ENCODE results near the gene OR10AD1.

The OR10AD1 gene

DNA sequence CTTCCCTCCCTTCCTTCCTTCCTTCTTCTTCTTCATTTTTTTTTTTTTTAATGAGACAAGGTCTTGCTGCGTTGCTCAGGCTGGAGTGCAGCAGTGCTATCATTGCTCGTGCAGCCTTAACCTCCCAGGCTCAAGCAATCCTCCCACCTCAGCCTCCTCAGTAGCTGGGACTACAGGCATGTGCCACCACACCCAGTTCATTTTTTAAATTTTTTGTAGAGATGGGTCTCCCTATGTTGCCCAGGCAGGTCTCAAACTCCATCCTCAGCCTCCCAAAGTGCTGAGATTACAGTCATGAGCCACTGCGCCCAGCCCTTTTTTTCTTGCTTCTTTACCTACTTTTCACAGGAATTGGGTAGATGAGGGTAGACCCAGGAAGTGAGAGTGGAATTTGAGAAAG lies 1.6 kb downstream of the OR10AD1 start:
- TF ChIP-seq MYC (IDR thresholded peaks at IDR 0.05; ENCODE audit: low read depth, low read length) (no peak), POLR2A (IDR thresholded peaks at IDR 0.05; ENCODE audit: extremely low read depth, insufficient read length) (no peak)
- TF ChIP-seq, protein P1, sequence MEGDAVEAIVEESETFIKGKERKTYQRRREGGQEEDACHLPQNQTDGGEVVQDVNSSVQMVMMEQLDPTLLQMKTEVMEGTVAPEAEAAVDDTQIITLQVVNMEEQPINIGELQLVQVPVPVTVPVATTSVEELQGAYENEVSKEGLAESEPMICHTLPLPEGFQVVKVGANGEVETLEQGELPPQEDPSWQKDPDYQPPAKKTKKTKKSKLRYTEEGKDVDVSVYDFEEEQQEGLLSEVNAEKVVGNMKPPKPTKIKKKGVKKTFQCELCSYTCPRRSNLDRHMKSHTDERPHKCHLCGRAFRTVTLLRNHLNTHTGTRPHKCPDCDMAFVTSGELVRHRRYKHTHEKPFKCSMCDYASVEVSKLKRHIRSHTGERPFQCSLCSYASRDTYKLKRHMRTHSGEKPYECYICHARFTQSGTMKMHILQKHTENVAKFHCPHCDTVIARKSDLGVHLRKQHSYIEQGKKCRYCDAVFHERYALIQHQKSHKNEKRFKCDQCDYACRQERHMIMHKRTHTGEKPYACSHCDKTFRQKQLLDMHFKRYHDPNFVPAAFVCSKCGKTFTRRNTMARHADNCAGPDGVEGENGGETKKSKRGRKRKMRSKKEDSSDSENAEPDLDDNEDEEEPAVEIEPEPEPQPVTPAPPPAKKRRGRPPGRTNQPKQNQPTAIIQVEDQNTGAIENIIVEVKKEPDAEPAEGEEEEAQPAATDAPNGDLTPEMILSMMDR (IDR thresholded peaks at IDR 0.05; ENCODE audit: low read depth, low read length) = no peak
- TF ChIP-seq, protein P2, sequence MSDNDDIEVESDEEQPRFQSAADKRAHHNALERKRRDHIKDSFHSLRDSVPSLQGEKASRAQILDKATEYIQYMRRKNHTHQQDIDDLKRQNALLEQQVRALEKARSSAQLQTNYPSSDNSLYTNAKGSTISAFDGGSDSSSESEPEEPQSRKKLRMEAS (IDR thresholded peaks at IDR 0.05; ENCODE audit: low read depth, low read length) = no peak
- no peak for DNase-seq (ENCODE audit: low read depth)
- no peak overlapping the region for H3K4me3 ChIP-seq (ENCODE audit: low read depth, low read length)

DNA sequence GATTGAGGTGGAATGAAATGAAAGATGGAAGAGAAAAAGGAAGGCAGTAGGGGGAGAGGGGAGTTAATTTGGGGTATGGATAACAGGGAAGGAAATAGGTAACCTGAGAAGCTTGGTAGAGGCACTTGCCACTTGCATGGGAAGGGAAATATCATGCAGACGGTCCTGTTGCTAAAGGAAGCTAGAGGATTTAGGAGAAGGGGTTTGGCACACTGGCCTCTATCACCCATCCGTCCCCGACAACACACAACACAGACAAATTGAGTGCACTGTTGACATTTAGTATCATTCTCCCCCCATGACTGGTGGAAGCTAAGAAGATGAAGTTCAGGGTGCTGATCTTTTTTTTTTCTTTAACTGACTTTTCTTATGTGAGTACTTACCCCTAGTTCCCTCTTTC lies 2.0 kb downstream of the OR10AD1 start:
- TF ChIP-seq, protein P1 (IDR thresholded peaks at IDR 0.05; ENCODE audit: low read depth, low read length) = no peak
- TF ChIP-seq, protein P2 (IDR thresholded peaks at IDR 0.05; ENCODE audit: low read depth, low read length) = no peak
- TF ChIP-seq POLR2A (IDR thresholded peaks at IDR 0.05; ENCODE audit: extremely low read depth, insufficient read length) = no peak
- no peak for TF ChIP-seq MYC (IDR thresholded peaks at IDR 0.05; ENCODE audit: low read depth, low read length)
- H3K4me3 ChIP-seq (ENCODE audit: low read depth, low read length) = no peak overlapping the region
- no peak for DNase-seq (ENCODE audit: low read depth)

DNA sequence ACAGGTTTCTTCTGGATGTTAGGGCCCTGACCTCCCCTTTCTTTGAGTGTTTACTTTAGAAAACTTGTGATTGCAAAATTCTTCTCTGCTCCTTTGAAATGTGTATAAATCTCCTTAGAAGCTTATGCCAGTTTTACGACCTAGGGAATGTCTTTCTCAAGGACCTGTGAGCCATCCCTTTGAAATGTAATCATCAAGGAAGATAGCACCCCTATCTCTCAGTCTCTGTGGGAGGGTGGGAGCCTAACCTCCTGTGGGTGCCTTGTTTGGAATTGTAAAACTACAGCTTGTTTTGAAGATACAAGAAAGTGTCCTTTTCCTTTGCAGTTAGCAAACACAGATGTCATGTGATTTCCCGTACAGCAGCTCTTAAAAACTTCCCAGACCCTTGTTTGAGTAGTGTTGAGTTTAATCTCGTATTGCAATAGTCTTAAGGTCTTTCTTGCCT lies 3.3 kb downstream of the OR10AD1 start:
- TF ChIP-seq POLR2A (IDR thresholded peaks at IDR 0.05; ENCODE audit: extremely low read depth, insufficient read length) (no peak), MYC (IDR thresholded peaks at IDR 0.05; ENCODE audit: low read depth, low read length) (no peak)
- TF ChIP-seq, protein P2 (IDR thresholded peaks at IDR 0.05; ENCODE audit: low read depth, low read length) = no peak
- TF ChIP-seq, protein P1 (IDR thresholded peaks at IDR 0.05; ENCODE audit: low read depth, low read length) = no peak
- DNase-seq (ENCODE audit: low read depth) = no peak
- peak overlapping the region; percentile 77 for H3K4me3 ChIP-seq (ENCODE audit: low read depth, low read length)

DNA sequence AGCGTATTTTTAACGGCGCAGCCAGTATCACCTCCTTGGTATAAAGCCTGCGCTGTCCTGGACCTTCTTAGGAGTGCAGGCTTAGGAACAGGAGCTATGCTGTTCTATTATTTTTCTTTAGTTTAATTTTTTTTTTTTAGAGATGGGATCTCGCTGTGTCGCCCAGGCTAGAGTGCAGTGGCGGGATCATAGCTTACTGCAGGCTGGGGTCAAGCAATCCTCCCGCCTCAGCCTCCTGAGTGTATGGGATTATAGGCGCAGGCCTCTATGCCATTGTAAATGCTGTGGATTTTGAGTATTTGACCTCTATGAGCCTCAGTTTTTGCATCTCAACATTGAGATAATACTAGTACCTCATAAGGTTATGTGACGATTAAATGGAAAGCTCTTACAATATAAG lies 4.1 kb downstream of the OR10AD1 start:
- DNase-seq (ENCODE audit: low read depth) = no peak
- TF ChIP-seq, protein P1 (IDR thresholded peaks at IDR 0.05; ENCODE audit: low read depth, low read length) = no peak
- TF ChIP-seq, protein P2 (IDR thresholded peaks at IDR 0.05; ENCODE audit: low read depth, low read length) = no peak
- H3K4me3 ChIP-seq (ENCODE audit: low read depth, low read length) = peak overlapping the region; percentile 77

DNA sequence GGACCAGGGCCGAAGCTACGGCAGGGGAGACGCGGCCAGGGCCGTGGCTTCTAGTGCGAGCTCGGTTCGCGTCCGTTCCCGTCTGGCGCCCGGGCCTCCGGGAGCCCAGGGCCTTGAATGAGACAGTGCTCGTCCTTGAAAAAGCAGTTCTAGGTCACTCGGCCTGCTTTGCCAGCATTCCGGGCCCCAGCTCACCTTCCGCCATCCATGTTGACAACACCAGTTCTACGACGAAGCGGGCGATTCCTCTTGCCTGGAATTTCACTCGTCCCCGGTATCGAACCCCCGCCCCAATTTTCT lies 4.5 kb downstream of the OR10AD1 start:
- TF ChIP-seq, protein P1 (IDR thresholded peaks at IDR 0.05; ENCODE audit: low read depth, low read length) = no peak
- TF ChIP-seq, protein P2 (IDR thresholded peaks at IDR 0.05; ENCODE audit: low read depth, low read length) = no peak
- no peak for TF ChIP-seq MYC (IDR thresholded peaks at IDR 0.05; ENCODE audit: low read depth, low read length)
- TF ChIP-seq POLR2A (IDR thresholded peaks at IDR 0.05; ENCODE audit: extremely low read depth, insufficient read length) = no peak
- DNase-seq (ENCODE audit: low read depth) = no peak
- H3K4me3 ChIP-seq (ENCODE audit: low read depth, low read length) = peak overlapping the region; percentile 77
